GM23338 (cell line): ENCODE data around the gene NTNG2. TPM values are rescaled to one million over a fixed set of nuclear protein-coding genes. Genes with fewer than 3 reads are reported as not detected.

Experiments used
- ATAC-seq: fragments of 200-7000 bp; cut with Tn5 transposase; 3 replicates; pipeline ENCODE4 v1.9.1; 2020
- DNase-seq: peaks from one replicate; pipeline ENCODE4 v3.0.0-alpha.2; 2015; ENCODE audit warnings: low spot score
- H2AFZ ChIP-seq: fragments of 200-600 bp; sonication (generic); 2 replicates; pipeline ENCODE4 v1.8.0; 2016; ENCODE audit warnings: antibody characterized with exemption, mild to moderate bottlenecking, moderate library complexity
- H3F3A ChIP-seq: fragments of 200-600 bp; sonication (generic); replicated peaks from 2 replicates; pipeline ENCODE4 v1.8.0; 2017; ENCODE audit warnings: antibody characterized with exemption, mixed run types, low read depth
- H3K27ac ChIP-seq: fragments of 200-600 bp; sonication (generic); 2 replicates; pipeline ENCODE4 v1.6.1; 2016; ENCODE audit warnings: low read depth
- H3K27me3 ChIP-seq: fragments of 200-600 bp; sonication (generic); 2 replicates; pipeline ENCODE4 v1.8.0; 2016; ENCODE audit warnings: mild to moderate bottlenecking, mixed run types, moderate library complexity; ENCODE audit not compliant: insufficient read depth
- H3K36me3 ChIP-seq: fragments of 200-600 bp; sonication (generic); 2 replicates; pipeline ENCODE4 v1.8.0; 2016; ENCODE audit warnings: mild to moderate bottlenecking; ENCODE audit not compliant: insufficient read depth
- H3K4me1 ChIP-seq: fragments of 200-600 bp; sonication (generic); 2 replicates; pipeline ENCODE4 v1.8.0; 2016; ENCODE audit warnings: mild to moderate bottlenecking, moderate library complexity; ENCODE audit not compliant: insufficient read depth
- H3K4me2 ChIP-seq: fragments of 200-600 bp; sonication (generic); 2 replicates; pipeline ENCODE4 v1.7.1; 2017; ENCODE audit warnings: mixed run types
- H3K4me3 ChIP-seq: fragments of 200-600 bp; sonication (generic); 2 replicates; pipeline ENCODE4 v1.6.1; 2016; ENCODE audit warnings: mixed run types
- H3K79me2 ChIP-seq: fragments of 200-600 bp; sonication (generic); replicated peaks from 2 replicates; pipeline ENCODE4 v1.8.0; 2017; ENCODE audit warnings: mild to moderate bottlenecking; ENCODE audit not compliant: insufficient read depth
- H3K9me2 ChIP-seq: fragments of 200-600 bp; sonication (generic); 2 replicates; pipeline ENCODE4 v1.8.0; 2017; ENCODE audit not compliant: insufficient read depth
- H4K20me1 ChIP-seq: fragments of 200-600 bp; sonication (generic); replicated peaks from 2 replicates; pipeline ENCODE4 v1.8.0; 2017; ENCODE audit warnings: mild to moderate bottlenecking; ENCODE audit not compliant: insufficient read depth
- H3K27ac Mint-ChIP-seq: 2 replicates; pipeline ENCODE4 v1.8.0; 2020; ENCODE audit warnings: inconsistent platforms, mild to moderate bottlenecking, moderate library complexity, mixed read lengths
- H3K27me3 Mint-ChIP-seq: 3 replicates; pipeline ENCODE4 v1.8.0; 2022; ENCODE audit warnings: low read depth, mild to moderate bottlenecking, moderate library complexity, mixed read lengths, inconsistent platforms; ENCODE audit not compliant: insufficient read depth, poor library complexity
- H3K36me3 Mint-ChIP-seq: 3 replicates; pipeline ENCODE4 v1.8.0; 2021; ENCODE audit warnings: low read depth, mild to moderate bottlenecking, inconsistent platforms, moderate library complexity, mixed read lengths
- H3K4me1 Mint-ChIP-seq: 3 replicates; pipeline ENCODE4 v1.8.0; 2020; ENCODE audit warnings: mild to moderate bottlenecking, inconsistent platforms, mixed read lengths
- H3K4me3 Mint-ChIP-seq: 3 replicates; pipeline ENCODE4 v1.8.0; 2021; ENCODE audit warnings: moderate library complexity, mild to moderate bottlenecking, inconsistent platforms, mixed read lengths
- H3K9me3 Mint-ChIP-seq: 3 replicates; pipeline ENCODE4 v1.8.0; 2020; ENCODE audit warnings: moderate library complexity, mild to moderate bottlenecking, inconsistent platforms, mixed read lengths
- CREB1 ChIP-seq: fragments of 250-450 bp; sonication (Bioruptor Pico); IDR thresholded peaks from 2 replicates; pipeline ENCODE4 v1.5.0; 2020; ENCODE audit warnings: low read depth, mild to moderate bottlenecking, moderate library complexity
- EZH2 ChIP-seq: fragments of 200-600 bp; sonication (generic); IDR thresholded peaks from one replicate; pipeline ENCODE4 v1.8.0; 2017; ENCODE audit warnings: antibody characterized with exemption, mild to moderate bottlenecking, low read depth; ENCODE audit not compliant: unreplicated experiment
- JUNB ChIP-seq: IDR thresholded peaks from one replicate; pipeline ENCODE4 v1.6.1; 2016; ENCODE audit warnings: antibody characterized with exemption; ENCODE audit not compliant: unreplicated experiment
- NANOG ChIP-seq: IDR thresholded peaks from 2 replicates; pipeline ENCODE4 v1.6.1; 2016; ENCODE audit warnings: antibody characterized with exemption, borderline replicate concordance
- POLR2AphosphoS5 ChIP-seq: IDR thresholded peaks from 2 replicates; pipeline ENCODE4 v1.6.1; 2016; ENCODE audit warnings: antibody characterized with exemption, low read depth
- ZNF114 ChIP-seq: fragments of 250-450 bp; sonication (Bioruptor Pico); IDR thresholded peaks from 2 replicates; pipeline ENCODE4 v1.5.0; 2020; ENCODE audit warnings: mild to moderate bottlenecking, moderate library complexity
- polyA plus RNA-seq: library from polyadenylated mRNA; unstranded; fragments of >200 nt; fragmentation: Nextera tagmentation; extraction: Ambion mirVana; gene quantifications from 2 replicates; pipeline ENCODE4 v1.2.1, GENCODE V29; 2016
- total RNA-seq: library from RNA; depleted of rRNA; stranded (reverse); fragments of >200 nt; shearing (Covaris generic); gene quantifications from 2 replicates; pipeline ENCODE4 v1.2.3, GENCODE V29; 2014; rRNA removed

NTNG2 gene
- total and polyA plus RNA-seq, 2 experiments from 2014 or later: 0.99 to 1.7 TPM

DNA sequence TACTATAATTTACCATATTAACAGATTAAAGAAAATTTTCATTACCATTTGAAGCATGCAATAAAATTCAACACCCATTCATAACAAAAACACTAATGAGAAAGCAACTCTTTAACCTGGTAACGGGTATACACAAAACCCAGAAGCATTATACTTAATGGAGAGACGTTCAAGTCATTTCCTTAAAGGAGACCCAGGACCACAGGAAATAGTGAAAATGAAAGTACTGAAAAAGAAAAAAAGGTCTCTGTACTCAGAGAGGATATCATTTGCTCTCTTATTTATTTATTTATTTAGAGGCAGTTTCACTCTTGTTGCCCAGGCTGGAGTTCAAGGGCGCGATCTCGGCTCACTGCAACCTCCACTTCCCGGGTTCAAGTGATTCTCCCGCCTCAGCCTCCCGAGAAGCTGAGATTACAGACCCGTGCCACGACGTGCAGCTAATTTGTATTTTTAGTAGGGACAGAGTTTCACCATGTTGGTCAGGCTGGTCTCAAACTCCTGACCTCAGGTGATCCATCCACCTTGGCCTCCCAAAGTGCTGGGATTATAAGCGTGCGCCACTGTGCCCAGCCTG lies 131.4 kb downstream of the NTNG2 start:
- H2AFZ ChIP-seq: no peak overlapping the region
- Mint-ChIP-seq H3K27ac (no peak overlapping the region), H3K36me3 (peaks cover 52% of the 10 kb centered on the region), H3K4me3 (no peak overlapping the region), H3K27me3 (no peaks in the 10 kb centered on the region), H3K9me3 (no peaks in the 10 kb centered on the region), H3K4me1 (peaks cover 12% of the 10 kb centered on the region)
- H3K9me2 ChIP-seq: no peaks in the 10 kb centered on the region
- TF ChIP-seq JUNB (no peak), CREB1 (no peak), NANOG (no peak), ZNF114 (CRISPR knock-in tag) (no peak), POLR2AphosphoS5 (no peak), EZH2 (no peak)
- H4K20me1 ChIP-seq: peaks cover 20% of the 10 kb centered on the region
- no peak overlapping the region for H3K4me3 ChIP-seq
- no peaks in the 10 kb centered on the region for H3F3A ChIP-seq
- no peak for ATAC-seq
- H3K4me1 ChIP-seq: no peaks in the 10 kb centered on the region
- peaks cover 8% of the 10 kb centered on the region for H3K36me3 ChIP-seq
- no peak for DNase-seq
- no peaks in the 10 kb centered on the region for H3K27me3 ChIP-seq
- H3K27ac ChIP-seq: peak overlapping the region; percentile 15; the same call in 1 of the 2 replicates
- peaks cover 3% of the 10 kb centered on the region; the same call in 1 of the 2 replicates for H3K79me2 ChIP-seq
- H3K4me2 ChIP-seq: no peak overlapping the region

Other genes with a start within 250 kb of the NTNG2 start
- gene MED27, start 82.2 kb upstream of the NTNG2 start, total RNA-seq: 18.4 and 35.0 TPM in 2 replicates
- gene MED27, start 82.2 kb upstream of the NTNG2 start, polyA plus RNA-seq: 26.0 and 30.6 TPM in 2 replicates
- gene SETX, start 192.9 kb downstream of the NTNG2 start, total RNA-seq: 39.3 and 49.9 TPM in 2 replicates
- 14.8 and 17.5 TPM in 2 replicates for gene SETX, start 192.9 kb downstream of the NTNG2 start, polyA plus RNA-seq
- 14.9 and 15.5 TPM in 2 replicates for gene TTF1, start 244.8 kb downstream of the NTNG2 start, total RNA-seq
- 22.4 and 25.0 TPM in 2 replicates for gene TTF1, start 244.8 kb downstream of the NTNG2 start, polyA plus RNA-seq
- gene CFAP77, start 248.2 kb downstream of the NTNG2 start, total RNA-seq: 0.97 and 2.1 TPM in 2 replicates
- 0.94 and 1.3 TPM in 2 replicates for gene CFAP77, start 248.2 kb downstream of the NTNG2 start, polyA plus RNA-seq